HepG2 (cell line): ENCODE measurements around the gene ZNF446.

Experiments used
- BHLHE40 ChIP-seq: IDR thresholded peaks from 2 replicates; pipeline ENCODE4 v1.6.1; 2011; ENCODE audit warnings: low read length, improper control_type of control experiment
- NR3C1 ChIP-seq: sonication (generic); formaldehyde crosslinking; IDR thresholded peaks from 2 replicates; pipeline ENCODE4 v1.4.0; 2020; ENCODE audit warnings: missing genetic modification reagents

- TF ChIP-seq BHLHE40 (peak; percentile 67), NR3C1 (CRISPR knock-in tag) (no peak)
Observed at GRCh38 chr19:58519355-58520256, 43.5 kb downstream of the ZNF446 start, which contains the start of gene ZBTB45.
